ENCODE results near the gene KRT32. TPM values are rescaled to one million over a fixed set of nuclear protein-coding genes. Genes with fewer than 3 reads are reported as not detected.

Gene KRT32
- total RNA-seq, 1 experiment from 2014 or later, result not detected

DNA sequence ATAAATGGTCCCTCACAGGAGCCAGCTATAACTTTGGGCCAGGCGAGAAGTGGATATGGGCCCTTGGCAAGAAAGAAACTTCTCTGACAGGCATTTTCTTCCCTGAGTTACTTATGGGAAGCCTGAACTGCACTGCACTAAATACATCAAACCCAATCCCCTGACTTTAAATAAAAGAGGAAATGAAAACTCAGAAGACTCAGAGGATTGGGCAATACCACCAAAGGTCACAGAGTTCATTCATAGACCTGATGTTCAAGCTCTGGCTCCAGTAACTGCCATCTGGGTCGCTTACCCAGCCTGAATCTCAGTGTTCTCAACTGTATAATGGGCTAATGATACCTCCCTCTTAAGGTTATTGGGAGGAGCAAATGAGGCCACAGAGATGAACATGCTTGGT lies 12.9 kb upstream of the KRT32 start:
- DNase-seq (ENCODE audit: low spot score), result no peak
- Histone ChIP-seq H3K27ac (ENCODE audit: low read depth, low read length, poor library complexity, severe bottlenecking) (no peak overlapping the region), H3K27me3 (replicated peaks; ENCODE audit: insufficient read depth, low read depth, low read length, poor library complexity) (no peaks in the 10 kb centered on the region), H3K4me1 (ENCODE audit: insufficient read depth, low read length, poor library complexity, severe bottlenecking) (no peaks in the 10 kb centered on the region), H3K9me3 (ENCODE audit: low read depth, low read length, poor library complexity, severe bottlenecking) (no peaks in the 10 kb centered on the region), H3K4me3 (ENCODE audit: low read depth, low read length, poor library complexity, severe bottlenecking) (no peak overlapping the region), H3K36me3 (ENCODE audit: insufficient read depth, low read length, poor library complexity, severe bottlenecking) (no peaks in the 10 kb centered on the region)
- intact Hi-C loops (cut with micrococcal nuclease; ENCODE audit: unreplicated experiment), result no loop called here
- ChIA-PET CTCF (no interaction called here), POLR2A (ENCODE audit: low non-redundant PET) (no interaction called here)
- TF ChIP-seq, protein P1, sequence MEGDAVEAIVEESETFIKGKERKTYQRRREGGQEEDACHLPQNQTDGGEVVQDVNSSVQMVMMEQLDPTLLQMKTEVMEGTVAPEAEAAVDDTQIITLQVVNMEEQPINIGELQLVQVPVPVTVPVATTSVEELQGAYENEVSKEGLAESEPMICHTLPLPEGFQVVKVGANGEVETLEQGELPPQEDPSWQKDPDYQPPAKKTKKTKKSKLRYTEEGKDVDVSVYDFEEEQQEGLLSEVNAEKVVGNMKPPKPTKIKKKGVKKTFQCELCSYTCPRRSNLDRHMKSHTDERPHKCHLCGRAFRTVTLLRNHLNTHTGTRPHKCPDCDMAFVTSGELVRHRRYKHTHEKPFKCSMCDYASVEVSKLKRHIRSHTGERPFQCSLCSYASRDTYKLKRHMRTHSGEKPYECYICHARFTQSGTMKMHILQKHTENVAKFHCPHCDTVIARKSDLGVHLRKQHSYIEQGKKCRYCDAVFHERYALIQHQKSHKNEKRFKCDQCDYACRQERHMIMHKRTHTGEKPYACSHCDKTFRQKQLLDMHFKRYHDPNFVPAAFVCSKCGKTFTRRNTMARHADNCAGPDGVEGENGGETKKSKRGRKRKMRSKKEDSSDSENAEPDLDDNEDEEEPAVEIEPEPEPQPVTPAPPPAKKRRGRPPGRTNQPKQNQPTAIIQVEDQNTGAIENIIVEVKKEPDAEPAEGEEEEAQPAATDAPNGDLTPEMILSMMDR (conservative IDR thresholded peaks at IDR 0.05; ENCODE audit: low read depth, low read length), result no peak
- no peak for TF ChIP-seq EZH2 (IDR thresholded peaks at IDR 0.05; ENCODE audit: borderline replicate concordance, low read depth, low read length, poor library complexity, severe bottlenecking)
- BruUV-seq (replicated peaks), result no TSS peak

GRCh38 chr17:41478237-41478636 lies 11.1 kb upstream of the KRT32 start:
- CTCF ChIA-PET, result no interaction called here
- Histone ChIP-seq H3K9me3 (ENCODE audit: low read depth, low read length, poor library complexity, severe bottlenecking) (no peaks in the 10 kb centered on the region), H3K4me1 (ENCODE audit: insufficient read depth, low read length, poor library complexity, severe bottlenecking) (no peaks in the 10 kb centered on the region), H3K4me3 (ENCODE audit: low read depth, low read length, poor library complexity, severe bottlenecking) (no peak overlapping the region), H3K27me3 (replicated peaks; ENCODE audit: insufficient read depth, low read depth, low read length, poor library complexity) (no peaks in the 10 kb centered on the region), H3K36me3 (ENCODE audit: insufficient read depth, low read length, poor library complexity, severe bottlenecking) (no peaks in the 10 kb centered on the region), H3K27ac (ENCODE audit: low read depth, low read length, poor library complexity, severe bottlenecking) (no peak overlapping the region)
- no TSS peak for BruUV-seq (replicated peaks)
- DNase-seq (ENCODE audit: low spot score), result no peak
- intact Hi-C loops (cut with micrococcal nuclease; ENCODE audit: unreplicated experiment), result no loop called here
- TF ChIP-seq, protein P1 (conservative IDR thresholded peaks at IDR 0.05; ENCODE audit: low read depth, low read length), result no peak
- no peak for TF ChIP-seq EZH2 (IDR thresholded peaks at IDR 0.05; ENCODE audit: borderline replicate concordance, low read depth, low read length, poor library complexity, severe bottlenecking)
- POLR2A ChIA-PET (ENCODE audit: low non-redundant PET), result no interaction called here

DNA sequence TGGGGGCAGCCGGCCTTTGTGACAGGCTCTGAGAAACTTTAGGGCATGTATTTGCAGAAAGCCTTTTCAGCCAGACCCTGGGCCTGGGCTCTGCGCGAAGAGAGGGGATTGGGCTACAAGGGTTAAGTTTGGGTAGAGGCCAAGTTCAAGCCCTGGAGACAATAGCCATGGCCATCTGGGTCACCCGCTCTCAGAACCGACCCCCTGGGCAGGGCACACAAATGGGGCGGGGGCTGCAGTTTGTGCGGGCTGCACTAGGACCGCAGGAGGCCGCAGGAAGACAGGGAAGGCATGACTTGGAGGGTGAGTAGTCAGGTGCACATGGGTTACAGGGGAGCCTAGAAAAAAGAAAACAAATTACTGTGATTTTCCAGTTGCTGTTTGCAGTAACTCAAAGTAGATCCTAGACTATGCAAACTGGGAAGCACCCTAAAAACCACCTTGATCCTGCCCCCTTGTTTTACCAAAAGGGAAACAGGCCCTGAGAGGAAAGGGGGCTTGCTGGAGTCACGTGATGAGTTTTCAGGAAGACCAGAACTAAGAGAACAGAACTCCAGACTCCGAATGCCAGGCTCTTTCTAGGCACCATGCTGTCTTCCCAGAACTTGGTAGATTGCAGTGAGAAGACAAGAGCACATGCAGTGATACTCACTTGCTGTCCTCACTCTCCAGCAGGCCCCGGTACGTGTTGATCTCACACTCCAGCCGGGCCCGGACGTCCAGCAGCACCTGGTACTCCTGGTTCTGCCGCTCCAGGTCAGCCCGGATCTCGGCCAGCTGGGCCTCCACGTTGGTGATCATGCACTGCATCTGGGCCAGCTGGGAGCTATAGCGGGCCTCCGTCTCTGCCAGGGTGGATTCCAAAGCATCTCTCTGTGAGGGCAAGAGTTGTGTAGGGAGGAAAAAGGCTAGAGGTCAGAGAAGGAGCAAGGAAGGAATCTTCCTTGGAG lies 10.0 kb upstream of the KRT32 start:
- POLR2A ChIA-PET (ENCODE audit: low non-redundant PET), result no interaction called here
- no peak for DNase-seq (ENCODE audit: low spot score)
- no peak overlapping the region for H3K4me3 ChIP-seq (ENCODE audit: low read depth, low read length, poor library complexity, severe bottlenecking)
- no TSS peak for BruUV-seq (replicated peaks)
- H3K36me3 ChIP-seq (ENCODE audit: insufficient read depth, low read length, poor library complexity, severe bottlenecking), result no peaks in the 10 kb centered on the region
- no peaks in the 10 kb centered on the region for H3K4me1 ChIP-seq (ENCODE audit: insufficient read depth, low read length, poor library complexity, severe bottlenecking)
- no peaks in the 10 kb centered on the region for H3K27me3 ChIP-seq (replicated peaks; ENCODE audit: insufficient read depth, low read depth, low read length, poor library complexity)
- CTCF ChIA-PET, result no interaction called here
- no peak overlapping the region for H3K27ac ChIP-seq (ENCODE audit: low read depth, low read length, poor library complexity, severe bottlenecking)
- TF ChIP-seq, protein P1 (conservative IDR thresholded peaks at IDR 0.05; ENCODE audit: low read depth, low read length), result no peak
- TF ChIP-seq EZH2 (IDR thresholded peaks at IDR 0.05; ENCODE audit: borderline replicate concordance, low read depth, low read length, poor library complexity, severe bottlenecking), result no peak
- intact Hi-C loops (cut with micrococcal nuclease; ENCODE audit: unreplicated experiment), result no loop called here
- H3K9me3 ChIP-seq (ENCODE audit: low read depth, low read length, poor library complexity, severe bottlenecking), result no peaks in the 10 kb centered on the region
